ENCODE measurements around the gene LNX1.

DNA sequence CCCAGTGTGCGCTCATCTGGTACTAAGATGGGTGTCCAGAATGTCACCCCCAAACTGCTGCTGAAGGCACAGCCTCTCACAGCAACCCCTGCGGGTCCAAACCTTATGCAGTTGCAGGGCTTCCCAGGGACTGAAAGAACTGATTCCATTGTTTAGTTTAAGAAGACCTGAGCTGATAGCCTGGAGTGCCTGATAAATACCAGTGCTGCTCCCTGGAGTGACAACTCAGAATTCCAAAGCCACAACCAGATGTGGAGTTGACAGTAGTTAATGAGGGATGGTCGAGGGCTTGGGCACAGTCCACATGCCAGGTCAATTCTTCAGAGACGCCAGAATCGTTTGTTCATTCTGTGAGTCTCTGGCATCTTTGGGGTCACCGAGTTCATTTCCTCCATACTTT, 71.2 kb downstream of the LNX1 start:
- TF ChIP-seq, protein P1, sequence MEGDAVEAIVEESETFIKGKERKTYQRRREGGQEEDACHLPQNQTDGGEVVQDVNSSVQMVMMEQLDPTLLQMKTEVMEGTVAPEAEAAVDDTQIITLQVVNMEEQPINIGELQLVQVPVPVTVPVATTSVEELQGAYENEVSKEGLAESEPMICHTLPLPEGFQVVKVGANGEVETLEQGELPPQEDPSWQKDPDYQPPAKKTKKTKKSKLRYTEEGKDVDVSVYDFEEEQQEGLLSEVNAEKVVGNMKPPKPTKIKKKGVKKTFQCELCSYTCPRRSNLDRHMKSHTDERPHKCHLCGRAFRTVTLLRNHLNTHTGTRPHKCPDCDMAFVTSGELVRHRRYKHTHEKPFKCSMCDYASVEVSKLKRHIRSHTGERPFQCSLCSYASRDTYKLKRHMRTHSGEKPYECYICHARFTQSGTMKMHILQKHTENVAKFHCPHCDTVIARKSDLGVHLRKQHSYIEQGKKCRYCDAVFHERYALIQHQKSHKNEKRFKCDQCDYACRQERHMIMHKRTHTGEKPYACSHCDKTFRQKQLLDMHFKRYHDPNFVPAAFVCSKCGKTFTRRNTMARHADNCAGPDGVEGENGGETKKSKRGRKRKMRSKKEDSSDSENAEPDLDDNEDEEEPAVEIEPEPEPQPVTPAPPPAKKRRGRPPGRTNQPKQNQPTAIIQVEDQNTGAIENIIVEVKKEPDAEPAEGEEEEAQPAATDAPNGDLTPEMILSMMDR (conservative IDR thresholded peaks at IDR 0.05 in 1 of 2, IDR thresholded peaks at IDR 0.05 in 1 of 2; ENCODE audit: low read depth in 1 of 2, low read length in 2 of 2) = no peak
- TF ChIP-seq EZH2 (IDR thresholded peaks at IDR 0.05; ENCODE audit: low read length, missing control alignments) = no peak

Measured in fibroblast of lung (primary cell).